Hematopoietic multipotent progenitor cell treated with erythropoietin and hydrocortisone succinate and interleukin-3 and kit ligand, for 8 days (in vitro differentiated cells): ENCODE data around the gene CHRND.

Experiments
- DNase-seq: peaks from one replicate; pipeline ENCODE4 v3.0.0-alpha.2; 2015

Gene CHRND

DNA sequence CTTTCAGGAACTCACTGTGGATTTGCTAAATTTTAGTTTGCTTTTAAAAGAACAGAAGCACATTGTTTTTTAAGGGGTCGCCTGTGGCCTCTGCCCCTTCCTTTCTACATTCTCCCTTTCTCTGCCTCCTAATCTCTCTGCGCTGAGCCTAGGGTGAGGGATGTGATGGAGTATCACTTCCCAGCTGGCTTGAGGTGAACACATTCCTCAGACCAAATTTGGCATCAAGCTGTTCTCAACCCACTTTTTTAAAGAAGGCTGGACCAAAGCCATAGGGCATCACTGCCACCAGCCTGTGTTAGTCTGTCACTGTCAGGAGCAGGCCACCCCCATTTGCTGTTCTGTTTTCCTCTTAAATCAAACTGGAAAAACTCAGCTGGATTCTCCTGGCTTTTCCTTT, 51.9 kb downstream of the CHRND start:
- DNase-seq, result no peak

GRCh38 chr2:232578626-232579025, 52.7 kb downstream of the CHRND start:
- no peak for DNase-seq

DNA sequence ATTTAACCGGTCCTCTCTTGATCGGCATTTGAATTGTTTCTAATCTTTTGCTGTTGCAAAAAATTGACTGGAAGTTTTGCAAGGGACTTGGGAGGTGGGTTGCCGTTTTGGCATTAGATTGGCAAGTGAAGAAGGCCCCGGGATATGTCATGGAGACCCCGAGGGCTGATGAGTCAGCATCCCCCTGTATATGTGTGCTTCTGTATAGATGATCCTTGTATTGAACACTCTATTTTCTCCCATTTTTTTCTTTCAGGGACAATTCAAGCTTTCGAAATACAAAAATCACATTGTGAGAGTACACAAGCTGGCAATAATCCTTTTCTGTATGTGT, 54.7 kb downstream of the CHRND start:
- DNase-seq, result no peak

DNA sequence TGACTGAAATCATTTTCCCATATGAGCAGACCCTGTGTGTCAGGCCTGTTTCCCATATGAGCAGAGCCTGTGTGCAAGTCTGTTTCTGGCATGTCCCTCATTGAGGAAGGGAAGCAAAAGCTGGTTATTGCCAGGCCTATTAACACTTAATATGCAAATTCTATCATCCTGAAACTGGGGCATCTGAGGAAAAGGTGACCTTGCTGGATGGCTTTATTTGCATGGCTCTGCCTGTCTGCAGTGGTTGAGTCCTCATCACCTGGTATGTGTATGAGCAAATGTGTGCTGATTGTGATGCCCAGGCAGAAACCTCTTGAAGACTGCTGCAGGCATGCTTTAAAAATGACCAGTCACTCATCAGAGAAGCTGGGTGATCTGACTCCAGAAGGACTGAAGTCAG, 55.8 kb downstream of the CHRND start:
- DNase-seq, result no peak

- no peak for DNase-seq
These were observed 58.3 kb downstream of the CHRND start for GRCh38 chr2:232584238-232584637.
